GM19467 (cell line): ENCODE results near the gene SCN4A.
A peak's percentile ranks its signal among the peaks of the same experiment; 100 is the strongest.
"Not testable (repeated sequence)": the region's sequence is repeated elsewhere in the genome, so short reads cannot be mapped to it uniquely, and the experiment has no call there.

Source experiments
- ATAC-seq: cut with Tn5 transposase; IDR thresholded peaks from one replicate; pipeline ENCODE4 v1.9.1; 2021; ENCODE audit warnings: mild to moderate bottlenecking, moderate library complexity; ENCODE audit not compliant: unreplicated experiment

Gene SCN4A

DNA sequence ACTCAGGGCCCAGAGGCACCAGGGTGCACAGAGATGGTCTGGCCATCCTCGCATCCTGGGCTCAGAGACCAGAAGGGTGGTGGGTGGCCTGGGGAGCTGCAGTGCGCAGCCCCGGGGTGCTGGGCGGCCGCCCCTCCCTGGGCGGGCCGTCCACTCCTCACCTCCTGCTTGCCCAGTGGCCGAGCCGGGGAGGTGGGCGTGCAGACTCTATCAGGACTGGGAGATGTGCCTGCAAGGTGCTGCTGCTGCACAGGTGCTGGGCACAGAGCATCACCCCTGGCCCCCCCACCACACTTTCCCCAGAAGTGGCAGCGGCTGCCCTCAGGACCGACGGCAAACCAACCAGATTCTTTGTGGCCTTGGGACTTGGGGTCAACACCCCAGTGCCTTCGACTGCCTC, at the start of gene SCN4A:
SCN4A (minus strand) TSS at position 123 of the 400 bp plus-strand sequence; CDS start at position 46, 77 bp downstream.
- ATAC-seq, result no peak

- ATAC-seq, result peak; percentile 55
Observed at GRCh38 chr17:64020056-64020766, 47.5 kb upstream of the SCN4A start, which contains the start of gene ICAM2. Gene ICAM2, minus strand, starts transcription at chr17:64020633. Its CDS starts 13,942 bp downstream, at chr17:64006691.

DNA sequence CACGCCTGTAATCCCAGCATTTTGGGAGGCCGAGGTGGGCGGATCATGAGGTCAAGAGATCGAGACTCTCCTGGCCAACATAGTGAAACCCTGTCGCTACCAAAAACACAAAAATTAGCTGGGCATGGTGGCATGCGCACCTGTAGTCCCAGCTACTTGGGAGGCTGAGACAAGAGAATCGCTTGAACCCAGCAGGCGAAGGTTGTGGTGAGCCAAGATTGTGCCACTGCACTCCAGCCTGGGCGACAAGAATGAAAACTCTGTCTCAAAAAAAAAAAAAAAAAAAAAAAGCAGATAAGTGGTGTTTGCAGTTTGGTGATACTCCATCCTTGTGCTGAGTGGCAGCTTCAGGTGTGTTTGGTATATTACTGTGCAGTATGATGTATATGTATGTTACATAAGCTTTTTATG, 46.8 kb upstream of the SCN4A start:
- not testable (repeated sequence) for ATAC-seq

DNA sequence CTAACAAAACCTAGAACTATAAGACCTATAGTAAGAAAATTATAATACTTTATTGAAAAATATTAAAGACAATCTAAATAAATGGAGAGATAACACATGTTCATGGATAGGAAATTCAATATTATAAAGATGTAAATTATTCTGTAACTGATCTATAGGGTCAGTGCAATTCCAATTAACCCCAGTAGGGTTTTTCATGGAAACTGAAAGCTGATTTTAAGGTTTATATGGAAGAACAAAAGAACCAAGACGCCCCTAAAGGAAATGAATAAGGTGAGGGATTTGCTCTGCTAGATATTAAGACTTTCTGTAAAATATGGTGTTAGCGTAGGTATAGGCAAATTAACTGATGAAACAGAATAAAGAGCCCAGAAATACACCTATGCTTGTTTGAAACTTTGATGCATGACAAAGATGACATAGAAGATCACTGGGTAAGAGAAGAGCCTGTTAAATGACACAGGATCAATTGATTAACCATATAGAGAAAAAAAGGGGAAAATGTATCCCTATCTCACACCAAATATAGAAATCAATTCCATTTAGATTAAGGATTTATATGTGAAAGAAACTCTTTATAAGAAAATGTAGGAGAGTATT, 44.8 kb upstream of the SCN4A start:
- ATAC-seq, result no peak

DNA sequence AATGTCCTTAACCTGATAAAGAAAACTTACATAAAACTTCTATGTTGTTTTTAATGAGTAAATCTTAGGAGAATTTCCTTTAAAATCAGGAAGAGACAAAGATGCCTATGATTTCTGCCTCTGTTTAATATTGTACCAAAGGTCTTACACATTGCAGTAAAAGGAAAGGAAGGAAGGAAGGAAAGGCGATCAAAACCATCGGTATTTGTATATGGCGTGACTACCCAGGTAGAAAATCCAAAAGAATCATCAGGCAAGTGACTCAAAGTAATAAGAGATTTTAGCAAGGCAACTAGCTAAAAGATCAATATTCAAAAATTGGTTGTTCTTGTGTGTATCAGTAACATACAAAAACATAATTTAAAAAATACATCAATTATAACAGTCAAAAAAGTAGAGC, 44.3 kb upstream of the SCN4A start:
- no peak for ATAC-seq

DNA sequence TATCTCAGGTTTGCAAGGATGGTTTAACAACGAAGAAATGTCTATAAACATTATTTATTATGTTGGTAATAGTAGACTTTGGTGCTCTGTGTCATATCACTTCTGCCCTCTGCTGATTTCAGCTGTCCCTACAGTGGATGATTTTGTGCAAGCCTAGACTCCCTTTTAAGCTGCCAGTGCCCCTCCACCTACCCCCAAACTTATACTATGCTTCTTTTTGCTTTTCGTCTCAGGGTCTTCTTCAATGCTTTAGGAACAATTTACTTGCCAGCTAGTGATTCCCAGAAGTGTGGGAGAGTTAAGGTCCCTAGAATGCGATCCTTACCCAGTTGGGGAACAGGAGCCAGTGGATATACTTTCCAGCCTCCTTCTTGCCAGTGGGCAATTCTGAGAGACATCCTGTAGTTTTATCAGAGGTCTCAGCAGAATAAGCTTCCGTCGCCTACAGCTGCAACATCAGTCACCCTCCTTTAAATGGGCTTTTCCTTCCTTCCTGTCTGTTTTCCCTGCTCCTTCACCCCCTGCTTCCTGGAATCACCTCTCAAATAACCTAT, 43.6 kb upstream of the SCN4A start:
- ATAC-seq, result no peak

DNA sequence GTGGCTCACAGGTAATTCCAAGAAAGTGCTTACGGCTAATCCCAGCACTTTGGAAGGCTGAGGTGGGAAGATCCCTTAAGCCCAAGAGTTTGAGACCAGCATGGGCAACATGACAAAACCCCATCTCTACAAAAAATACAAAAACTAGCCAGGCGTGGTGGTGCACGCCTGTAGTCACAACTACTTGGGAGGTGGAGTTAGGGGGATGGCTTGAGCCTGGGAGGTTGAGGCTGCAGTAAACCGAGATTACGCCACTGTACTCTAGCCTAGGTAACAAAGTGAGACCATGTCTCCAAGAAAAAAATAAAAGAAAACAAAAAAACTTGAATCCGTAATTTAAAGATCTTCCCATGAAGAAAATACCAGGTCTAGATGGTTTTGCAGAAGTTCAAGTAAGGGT, 42.7 kb upstream of the SCN4A start:
- ATAC-seq, result no peak

DNA sequence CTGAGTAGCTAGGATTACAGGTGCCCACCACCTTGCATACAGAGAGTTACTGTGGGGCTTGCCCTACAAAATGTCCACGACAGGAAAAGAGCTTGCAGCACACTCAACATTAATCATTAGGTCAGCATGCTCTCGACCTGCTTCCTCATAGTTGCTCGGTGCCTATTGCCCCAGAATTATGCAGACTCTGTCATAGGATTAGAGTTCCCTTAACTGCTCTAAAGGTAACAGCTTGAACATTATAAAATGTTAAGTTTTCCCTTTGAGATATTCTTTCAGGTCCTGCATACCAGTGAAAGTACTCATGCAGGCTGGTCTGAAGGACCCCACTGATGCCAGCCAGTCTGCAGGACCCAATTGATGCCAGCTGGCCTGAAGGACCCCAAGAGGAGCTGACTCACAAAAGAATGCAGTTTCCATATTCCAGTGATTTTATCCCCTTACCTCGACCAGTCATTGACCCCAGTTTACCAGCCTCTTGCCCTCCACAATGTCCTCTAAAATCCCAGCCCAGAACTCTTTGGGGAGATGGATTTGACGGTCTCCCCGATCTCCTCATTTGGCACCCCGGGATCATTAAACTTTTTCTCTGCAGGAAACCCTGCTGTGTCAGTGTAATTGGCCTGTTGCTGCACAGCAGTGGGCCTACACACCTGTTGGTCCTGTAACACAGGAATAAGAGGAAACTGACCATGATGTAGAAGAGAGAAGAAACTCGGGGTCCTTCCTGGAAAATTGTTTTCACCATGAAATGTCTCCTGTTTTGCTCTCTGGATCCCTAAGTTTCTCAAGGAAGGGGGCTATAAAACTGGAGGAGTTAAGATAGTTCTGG, 37.1 kb upstream of the SCN4A start:
- ATAC-seq, result no peak

DNA sequence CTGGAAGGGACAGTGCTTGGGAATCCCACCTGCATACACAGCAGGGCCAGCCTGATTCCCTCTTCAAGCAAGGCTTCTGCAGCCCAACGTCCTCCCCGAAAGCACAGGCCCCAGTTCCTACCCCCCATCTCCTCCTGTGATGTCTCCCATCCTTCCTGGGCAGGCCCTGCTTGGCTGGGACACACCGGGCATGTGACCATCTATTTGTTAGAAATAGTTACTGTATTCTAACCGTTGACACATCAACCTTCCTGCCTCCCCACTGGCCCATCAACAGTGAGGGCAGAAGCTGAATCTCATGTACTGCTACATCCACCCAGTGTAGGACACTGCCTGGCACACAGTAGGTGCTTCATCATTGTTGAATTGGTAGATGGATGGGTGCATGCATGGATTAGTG, 36.1 kb upstream of the SCN4A start:
- ATAC-seq, result no peak

DNA sequence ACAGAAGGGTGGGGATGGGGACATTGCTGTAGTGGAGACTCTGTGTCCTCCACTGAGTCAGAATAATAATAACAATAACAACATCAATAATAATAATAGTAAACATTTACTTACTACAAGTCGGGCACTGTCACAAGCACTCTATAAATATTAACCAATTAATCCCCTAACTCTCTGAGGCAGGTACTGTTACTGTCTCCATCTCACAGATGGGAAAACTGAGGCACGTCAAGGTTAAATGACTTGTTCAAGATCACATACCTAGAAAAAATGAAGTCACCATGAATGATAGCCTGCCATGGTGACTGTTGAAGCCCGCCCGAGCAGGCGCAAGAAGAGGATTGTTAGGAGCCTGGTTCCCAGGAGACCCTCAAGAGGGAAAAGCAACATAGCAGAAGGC, 35.6 kb upstream of the SCN4A start:
- ATAC-seq, result no peak

DNA sequence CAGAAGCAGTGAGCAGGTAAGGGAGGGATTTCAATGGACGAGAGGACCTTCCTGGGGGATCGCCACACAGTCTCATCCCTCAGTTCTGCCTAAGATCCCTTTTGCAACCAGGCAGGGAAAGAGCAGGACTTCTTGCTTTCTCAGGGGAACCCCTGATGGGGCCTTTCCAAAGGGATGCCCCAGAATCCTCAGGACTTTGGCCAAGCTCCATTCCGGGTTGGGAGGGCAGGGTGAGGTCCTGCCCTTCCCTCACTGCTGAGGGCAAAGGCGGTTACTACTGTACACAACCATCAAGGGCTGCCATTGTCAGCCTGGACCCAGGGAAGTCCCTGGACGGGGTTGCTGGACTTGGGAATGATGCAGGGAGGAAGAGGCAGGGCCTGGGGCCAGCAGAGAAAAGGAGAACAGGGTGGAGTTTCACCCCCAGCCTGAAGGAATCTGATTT, 35.1 kb upstream of the SCN4A start:
- ATAC-seq, result no peak

DNA sequence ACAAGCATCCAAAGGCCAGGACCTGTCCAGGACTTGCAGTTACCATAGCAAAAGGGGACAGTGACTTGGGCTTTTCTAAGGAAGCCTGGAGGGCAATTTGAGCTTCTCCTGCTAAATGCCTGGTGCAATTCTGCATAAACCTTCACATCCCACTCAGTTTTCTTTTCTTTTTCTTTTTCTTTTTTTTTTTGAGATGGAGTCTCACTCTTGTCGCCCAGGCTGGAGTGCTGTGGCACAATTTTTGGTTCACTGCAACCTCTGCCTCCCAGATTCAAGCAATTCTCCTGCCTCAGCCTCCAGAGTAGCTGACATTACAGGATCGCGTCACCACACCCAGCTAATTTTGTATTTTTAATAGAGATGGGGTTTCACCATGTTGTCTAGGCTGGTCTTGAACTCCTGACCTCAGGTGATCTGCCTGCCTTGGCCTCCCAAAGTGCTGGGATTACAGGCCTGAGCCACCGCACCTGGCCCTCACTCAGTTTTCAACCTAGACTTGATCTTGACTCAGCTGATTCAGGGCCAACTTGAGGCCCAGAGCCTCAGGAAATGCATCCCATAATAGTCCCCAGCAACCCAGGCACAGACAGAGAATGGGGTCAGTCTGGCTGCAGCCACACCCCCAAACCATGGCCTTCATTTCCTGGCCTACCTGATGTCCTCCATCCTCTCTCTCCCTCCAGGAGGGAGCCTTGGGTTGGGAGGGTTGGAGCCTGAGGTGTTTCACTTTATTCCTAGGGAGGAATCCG, 34.5 kb upstream of the SCN4A start:
- ATAC-seq, result not testable (repeated sequence)

- no peak for ATAC-seq
Observed at GRCh38 chr17:64006361-64007088, 33.8 kb upstream of the SCN4A start.

GRCh38 chr17:64005734-64006167, 33.0 kb upstream of the SCN4A start:
- no peak for ATAC-seq

GRCh38 chr17:64004903-64005733, 32.4 kb upstream of the SCN4A start:
- ATAC-seq, result no peak

GRCh38 chr17:64004218-64004770, 31.6 kb upstream of the SCN4A start:
- ATAC-seq, result no peak

DNA sequence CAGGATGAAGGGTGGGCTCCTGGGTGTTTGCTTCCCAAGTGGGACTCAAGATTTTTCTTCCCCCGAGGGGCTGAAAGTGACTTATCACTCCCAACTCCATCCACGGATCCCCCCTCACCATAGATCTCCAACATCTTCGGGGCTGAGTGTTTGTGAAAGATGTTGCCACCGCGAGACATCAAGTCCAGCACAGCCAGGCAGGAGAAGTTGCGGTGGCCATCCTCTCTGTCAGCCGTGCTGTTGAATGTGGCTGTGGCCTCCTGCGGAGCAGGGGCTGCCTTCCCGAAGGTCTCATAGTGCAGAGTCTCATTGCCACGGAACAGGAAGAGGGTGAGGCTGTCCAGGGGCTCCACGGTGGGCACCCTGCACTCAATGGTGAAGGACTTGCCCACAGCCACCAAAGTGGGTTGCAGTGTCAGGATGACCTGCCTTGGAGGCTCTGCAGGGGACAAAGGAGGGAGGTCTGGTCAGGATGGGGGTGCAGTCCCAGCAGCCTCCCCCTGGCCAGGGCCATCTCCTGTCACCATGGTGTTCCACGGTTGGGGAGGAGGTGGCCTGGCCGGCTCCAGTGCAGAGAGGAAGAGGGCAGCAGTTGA, 30.9 kb upstream of the SCN4A start:
- ATAC-seq, result no peak
